LNCAP (cell line): ENCODE measurements around the gene AKAP10.

Experiments
- CTCF ChIP-seq: fragments of 450-650 bp; IDR thresholded peaks from 2 replicates; pipeline ENCODE4 v1.5.1; 2017; ENCODE audit warnings: mild to moderate bottlenecking

AKAP10 gene

GRCh38 chr17:19977293-19978208 lies at the start of gene AKAP10:
AKAP10 (minus strand) TSS chr17:19977828; CDS start chr17:19977679, 149 bp downstream.
- TF ChIP-seq CTCF = no peak

- TF ChIP-seq CTCF = no peak
These were observed 49.3 kb upstream of the AKAP10 start for GRCh38 chr17:20026960-20027359.

- no peak for TF ChIP-seq CTCF
These were observed 45.1 kb upstream of the AKAP10 start for GRCh38 chr17:20022701-20023100.

GRCh38 chr17:20012017-20012536 lies 34.4 kb upstream of the AKAP10 start:
- TF ChIP-seq CTCF = no peak

GRCh38 chr17:20010936-20011335 lies 33.3 kb upstream of the AKAP10 start:
- no peak for TF ChIP-seq CTCF

GRCh38 chr17:20010099-20010863 lies 32.7 kb upstream of the AKAP10 start:
- peak; percentile 68 for TF ChIP-seq CTCF

GRCh38 chr17:20009302-20010098 lies 31.9 kb upstream of the AKAP10 start, which contains the start of gene SPECC1:
SPECC1 (plus strand) TSS chr17:20009359; CDS start chr17:20096652, 87,293 bp downstream.
- peak; percentile 94 for TF ChIP-seq CTCF
